CD4-positive, alpha-beta T cell treated with Interleukin-6 at 100 ng/mL for 8 hours (primary cell): Measurements from ENCODE around the gene MSH2.
"Not testable (repeated sequence)": the region's sequence is repeated elsewhere in the genome, so short reads cannot be mapped to it uniquely, and the experiment has no call there.

ENCODE experiments used
- DNase-seq: peaks from one replicate; pipeline ENCODE4 v3.0.0-alpha.2; 2020; ENCODE audit warnings: mixed read lengths, low spot score

MSH2 gene

GRCh38 chr2:47407976-47408375 lies 5.0 kb downstream of the MSH2 start:
- not testable (repeated sequence) for DNase-seq

GRCh38 chr2:47414682-47415458 lies 11.9 kb downstream of the MSH2 start:
- no peak for DNase-seq

GRCh38 chr2:47420214-47420613 lies 17.3 kb downstream of the MSH2 start:
- DNase-seq: no peak

- DNase-seq: not testable (repeated sequence)
Observed at GRCh38 chr2:47420683-47421082, 17.7 kb downstream of the MSH2 start.

GRCh38 chr2:47422016-47422415 lies 19.1 kb downstream of the MSH2 start:
- DNase-seq: no peak

- no peak for DNase-seq
Observed at GRCh38 chr2:47422560-47422959, 19.6 kb downstream of the MSH2 start.

GRCh38 chr2:47426786-47427185 lies 23.8 kb downstream of the MSH2 start:
- no peak for DNase-seq

GRCh38 chr2:47429795-47430194 lies 26.8 kb downstream of the MSH2 start:
- DNase-seq: no peak

- DNase-seq: not testable (repeated sequence)
Observed at GRCh38 chr2:47433006-47433405, 30.1 kb downstream of the MSH2 start.

GRCh38 chr2:47433445-47433844 lies 30.5 kb downstream of the MSH2 start:
- DNase-seq: not testable (repeated sequence)

GRCh38 chr2:47437287-47437686 lies 34.3 kb downstream of the MSH2 start:
- no peak for DNase-seq

GRCh38 chr2:47438106-47438505 lies 35.1 kb downstream of the MSH2 start:
- DNase-seq: no peak

- DNase-seq: no peak
Observed at GRCh38 chr2:47438783-47439182, 35.8 kb downstream of the MSH2 start.

GRCh38 chr2:47451790-47452189 lies 48.8 kb downstream of the MSH2 start:
- DNase-seq: no peak

- no peak for DNase-seq
Observed at GRCh38 chr2:47452761-47453160, 49.8 kb downstream of the MSH2 start.

- not testable (repeated sequence) for DNase-seq
Observed at GRCh38 chr2:47454818-47455217, 51.9 kb downstream of the MSH2 start.

GRCh38 chr2:47455411-47455810 lies 52.5 kb downstream of the MSH2 start:
- no peak for DNase-seq

- DNase-seq: no peak
Observed at GRCh38 chr2:47456851-47457250, 53.9 kb downstream of the MSH2 start.

GRCh38 chr2:47457268-47457667 lies 54.3 kb downstream of the MSH2 start:
- no peak for DNase-seq

GRCh38 chr2:47459021-47459420 lies 56.1 kb downstream of the MSH2 start:
- DNase-seq: no peak

GRCh38 chr2:47460766-47461165 lies 57.8 kb downstream of the MSH2 start:
- no peak for DNase-seq

GRCh38 chr2:47471429-47472116 lies 68.6 kb downstream of the MSH2 start:
- no peak for DNase-seq

- no peak for DNase-seq
Observed at GRCh38 chr2:47479863-47480262, 76.9 kb downstream of the MSH2 start.

- DNase-seq: no peak
Observed at GRCh38 chr2:47483191-47483590, 80.2 kb downstream of the MSH2 start.
